IMR-90 (cell line): Measurements from ENCODE around the gene MATN3.

Experiments
- CEBPB ChIP-seq: IDR thresholded peaks from 2 replicates; pipeline ENCODE4 v1.6.1; 2012; ENCODE audit warnings: low read depth, low read length, improper control_type of control experiment
- CTCF ChIP-seq: conservative IDR thresholded peaks from 2 replicates; pipeline ENCODE4 v1.5.1; 2012; ENCODE audit warnings: mild to moderate bottlenecking, low read depth, low read length, improper control_type of control experiment
- MAZ ChIP-seq: IDR thresholded peaks from 2 replicates; pipeline ENCODE4 v1.6.1; 2012; ENCODE audit warnings: low read depth, mild to moderate bottlenecking, low read length, improper control_type of control experiment, moderate library complexity, borderline replicate concordance
- POLR2A ChIP-seq: IDR thresholded peaks from 2 replicates; pipeline ENCODE4 v1.6.1; 2012; ENCODE audit warnings: mild to moderate bottlenecking, low read depth, low read length
- RAD21 ChIP-seq: IDR thresholded peaks from 2 replicates; pipeline ENCODE4 v1.6.1; 2012; ENCODE audit warnings: low read length, improper control_type of control experiment
- SMC3 ChIP-seq: fragments of 150-350 bp; IDR thresholded peaks from 2 replicates; pipeline ENCODE4 v1.6.1; 2016; ENCODE audit warnings: low read depth, mild to moderate bottlenecking, antibody characterized with exemption, low read length, moderate library complexity

GRCh38 chr2:19949071-19949470 is 63.4 kb downstream of the MATN3 start:
- TF ChIP-seq CTCF (no peak), POLR2A (no peak), MAZ (no peak), SMC3 (no peak), CEBPB (no peak), RAD21 (no peak)
